ENCODE results near the gene ZCCHC12.

GRCh38 chrX:118862979-118863378 lies 39.4 kb downstream of the ZCCHC12 start:
- TF ChIP-seq CTCF (optimal IDR thresholded peaks at IDR 0.05 in 1 of 3, IDR thresholded peaks at IDR 0.05 in 1 of 3, conservative IDR thresholded peaks at IDR 0.05 in 1 of 3; ENCODE audit: extremely low read depth in 1 of 3, insufficient read depth in 2 of 3, low read length in 3 of 3): no peak
- no peak for TF ChIP-seq EZH2 (IDR thresholded peaks at IDR 0.05; ENCODE audit: low read length)
